DMS 273 treated with DMSO at 0.1 percent for 48 hours (cell line): Measurements from ENCODE around the gene CHPF2.

Source experiments
- DNase-seq: peaks from one replicate; lab custom pipeline; 2025; lab: John Stamatoyannopoulos, UW

CHPF2 gene

DNA sequence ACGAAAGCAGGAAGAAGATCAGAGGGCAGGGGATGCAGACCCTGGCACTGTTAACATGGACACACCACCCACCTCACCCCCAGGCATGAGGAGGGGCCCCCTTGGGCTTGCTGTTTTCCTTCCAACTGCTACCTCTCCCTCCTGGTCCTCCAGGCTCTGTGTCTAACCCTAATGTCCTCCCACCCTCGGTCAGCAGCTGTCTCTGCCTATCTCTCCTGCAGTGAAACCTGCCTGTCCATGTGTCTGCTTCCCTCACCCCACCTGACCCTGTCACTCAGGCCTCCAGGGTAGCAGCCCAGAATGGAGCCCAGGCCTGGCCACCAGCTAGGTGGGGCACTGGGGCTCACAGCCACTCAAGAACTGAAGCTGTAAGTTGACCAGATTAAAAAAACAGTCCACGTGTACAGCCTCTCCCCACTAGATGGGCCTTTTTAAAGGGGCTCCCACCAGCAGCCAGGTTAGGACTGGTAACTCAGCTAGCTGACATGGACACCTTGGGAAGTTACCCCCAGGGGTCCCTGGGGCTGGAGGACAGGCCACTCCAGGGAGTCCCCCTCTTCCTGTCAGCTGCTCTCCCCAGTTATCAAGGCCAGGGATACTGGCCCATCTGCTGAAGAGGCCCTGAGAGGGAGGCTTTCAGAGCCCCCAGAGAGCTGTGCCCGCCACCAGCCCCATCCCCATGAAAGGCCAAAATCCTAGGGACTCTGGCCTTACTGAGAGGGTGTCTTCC is 14.7 kb downstream of the CHPF2 start:
- DNase-seq: no peak

DNA sequence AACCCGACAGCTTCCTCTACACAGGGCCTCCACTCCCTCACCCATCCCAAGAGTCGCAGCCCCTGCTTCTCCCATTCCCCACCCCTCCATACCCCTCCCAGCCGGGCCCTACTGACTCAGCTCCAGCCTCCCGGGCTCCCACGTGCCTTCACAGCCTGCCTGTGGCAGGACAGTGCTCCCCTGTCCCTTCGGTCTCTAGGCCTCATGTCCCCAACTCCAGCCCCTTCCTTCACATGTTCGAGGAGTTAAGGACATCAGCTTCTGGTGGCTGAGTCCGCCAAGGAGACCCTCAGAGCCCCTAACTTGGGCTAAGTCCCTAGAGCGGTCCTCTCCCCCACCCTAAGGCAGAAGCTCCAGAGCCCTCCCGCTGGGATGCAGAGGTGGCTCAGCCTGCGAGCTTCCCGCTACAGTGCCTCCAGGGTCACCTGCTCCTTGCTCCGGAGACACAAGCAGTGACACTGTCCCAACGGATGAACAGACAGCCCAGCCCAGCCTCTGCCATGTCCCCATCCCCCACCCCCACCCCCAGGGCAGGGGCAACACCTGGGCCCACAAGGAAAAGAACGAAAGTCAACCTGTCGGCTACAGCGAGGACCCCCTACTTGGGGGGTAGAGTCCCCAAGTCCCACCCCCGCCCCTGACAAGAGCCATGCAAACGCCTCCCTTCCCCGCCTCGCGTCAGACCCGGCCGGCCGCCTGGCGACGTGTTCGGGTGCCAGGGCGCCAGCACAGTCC is 15.5 kb downstream of the CHPF2 start:
- DNase-seq: no peak

DNA sequence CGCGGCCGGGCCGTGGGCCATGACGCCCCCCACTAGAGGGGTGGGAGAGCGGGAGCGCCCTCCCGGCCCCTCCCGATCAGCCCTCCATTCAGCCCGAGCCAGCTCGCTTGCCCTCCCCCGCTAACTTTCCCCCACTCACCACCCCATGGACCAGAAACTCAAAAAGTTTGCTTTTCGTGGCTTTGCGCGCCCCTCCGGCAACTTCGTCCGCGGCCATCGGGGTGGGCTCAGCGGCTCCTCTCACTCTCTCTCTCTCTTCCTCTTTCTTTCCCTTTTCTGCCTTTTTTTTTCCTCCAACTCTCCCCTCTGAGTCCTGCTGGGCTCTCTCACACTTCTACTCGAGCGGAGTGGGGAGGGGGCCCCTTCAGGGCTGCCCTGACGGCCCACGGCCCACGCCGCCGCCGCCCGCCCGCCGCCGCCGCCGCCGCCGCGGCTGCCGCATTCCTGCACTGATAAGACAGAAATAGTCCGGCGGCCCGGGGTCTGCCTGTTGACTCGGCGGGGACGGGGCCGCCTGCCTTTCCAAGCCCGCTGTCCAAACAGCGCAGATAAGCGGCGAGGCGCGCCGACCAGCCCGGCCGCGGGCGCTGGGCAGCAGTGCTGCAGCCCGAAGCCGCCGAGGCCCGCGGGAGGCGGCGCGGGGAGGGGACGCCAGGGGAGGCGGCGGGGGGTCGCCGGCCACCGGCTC is 16.2 kb downstream of the CHPF2 start, which contains the start of gene SMARCD3:
SMARCD3 (minus strand) TSS at position 349 of the 688 bp plus-strand sequence; CDS start at position 217, 132 bp downstream.
- no peak for DNase-seq

DNA sequence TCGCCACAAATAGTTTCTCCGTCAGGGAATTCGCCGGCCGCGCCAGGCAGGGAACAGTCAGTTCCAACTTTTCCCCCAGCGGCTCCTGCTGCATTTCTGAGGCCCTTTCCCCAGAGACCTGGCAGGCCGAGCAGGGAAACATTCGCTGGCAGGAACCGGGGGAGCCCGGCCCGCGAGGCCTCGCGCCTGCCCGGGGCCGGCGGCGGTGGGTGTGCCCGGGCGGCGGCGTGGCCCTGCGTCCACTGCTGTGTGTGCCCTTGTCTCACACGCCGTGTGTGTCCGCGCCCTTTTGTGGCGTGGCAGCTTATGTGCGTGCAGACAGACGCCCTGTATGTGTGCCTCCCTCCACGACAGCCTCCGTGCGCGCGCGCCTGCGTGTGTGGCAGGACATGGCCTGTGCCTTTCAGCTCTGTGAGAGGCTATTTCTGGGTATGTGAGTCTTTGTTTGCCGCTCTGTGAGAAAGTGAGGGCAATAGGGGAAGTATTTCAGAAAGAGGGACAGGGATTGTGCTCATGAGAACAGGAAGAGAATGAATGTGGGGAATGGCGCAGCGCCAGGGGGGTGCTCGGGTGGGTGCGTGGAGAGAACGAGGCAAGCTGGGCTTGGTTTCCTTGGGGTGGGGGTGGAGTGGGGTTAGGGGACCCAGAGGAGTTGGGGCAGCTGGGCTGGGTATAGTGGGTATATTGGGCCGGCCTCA is 16.9 kb downstream of the CHPF2 start:
- DNase-seq: no peak

DNA sequence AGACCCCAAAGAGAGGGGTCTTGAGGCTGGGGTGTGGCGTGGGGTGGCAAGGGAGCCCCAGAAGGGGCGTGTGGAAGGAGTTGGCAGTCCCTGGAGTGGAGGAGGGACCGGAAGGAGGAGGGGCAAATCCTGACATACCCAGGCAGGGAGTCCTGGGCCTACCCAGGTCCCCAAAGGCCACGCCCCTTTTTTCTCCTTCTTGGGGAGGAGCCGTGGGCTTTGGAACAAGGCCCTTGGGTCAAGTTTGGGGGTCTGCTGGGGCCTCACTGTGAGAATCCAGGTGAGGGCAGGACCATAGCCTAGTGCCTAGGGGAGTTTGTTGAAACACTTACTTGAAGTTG is 17.4 kb downstream of the CHPF2 start:
- DNase-seq: no peak

DNA sequence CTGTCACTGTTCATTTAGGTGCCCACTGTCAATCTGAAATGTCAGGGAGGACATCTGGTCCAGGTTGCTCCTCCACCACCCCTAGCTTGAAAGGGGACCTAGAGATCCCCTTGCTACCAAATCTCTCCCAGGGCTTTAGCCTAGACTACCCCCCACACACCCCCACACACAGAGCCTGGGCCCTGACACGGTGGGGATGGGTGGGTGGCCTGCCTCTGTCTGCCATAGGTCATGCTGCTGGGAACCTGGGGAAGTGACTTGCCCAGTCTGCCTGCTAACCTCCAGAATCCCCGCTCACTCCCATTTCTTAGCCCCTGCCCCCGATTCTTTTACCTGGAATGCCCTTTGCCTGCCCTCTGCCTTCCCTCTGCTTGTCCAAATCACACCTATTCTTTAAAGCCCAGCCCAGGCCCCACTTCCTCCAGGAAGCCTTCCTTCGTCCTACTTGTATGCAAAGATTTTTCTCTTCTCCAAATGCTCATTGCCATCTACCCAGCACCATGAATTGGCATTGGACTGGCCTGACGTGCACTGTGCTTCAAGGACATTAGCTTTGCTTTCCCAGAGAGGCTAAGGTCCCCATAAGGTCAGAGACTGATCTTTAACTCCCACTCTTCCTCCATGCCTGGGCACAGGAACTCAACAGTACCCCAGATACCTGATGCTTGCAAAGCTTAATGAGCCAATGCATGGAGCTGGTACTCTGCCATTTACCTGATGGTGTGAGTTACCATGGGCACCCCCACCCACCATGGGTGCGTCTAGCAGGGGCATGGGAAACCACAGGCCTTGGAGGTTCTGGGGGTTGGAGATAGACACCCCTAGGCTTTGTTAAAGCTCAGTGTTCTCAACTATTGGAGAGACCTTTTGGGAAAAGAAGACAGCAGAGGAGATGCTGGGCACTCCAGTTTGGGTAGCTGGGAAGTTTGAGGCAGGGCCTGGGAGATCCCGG is 18.2 kb downstream of the CHPF2 start:
- DNase-seq: no peak

DNA sequence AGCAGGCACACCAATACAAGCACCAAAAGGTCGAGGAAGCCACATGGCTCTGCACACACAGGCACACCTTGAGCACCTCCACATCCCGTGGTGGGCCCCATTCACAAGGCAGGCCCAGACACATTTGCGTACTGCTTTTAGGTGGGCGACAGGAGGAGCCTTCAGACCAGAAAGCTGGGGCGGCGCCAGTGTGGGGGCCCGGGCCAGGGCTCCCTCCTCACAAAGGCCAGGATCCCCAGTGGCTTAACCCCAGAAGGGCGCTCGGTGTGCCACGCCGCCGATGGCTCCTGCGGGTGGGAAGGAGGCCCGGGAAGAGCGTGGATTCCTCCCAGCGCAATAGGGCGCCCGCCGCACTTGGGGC is 19.0 kb downstream of the CHPF2 start:
- no peak for DNase-seq

DNA sequence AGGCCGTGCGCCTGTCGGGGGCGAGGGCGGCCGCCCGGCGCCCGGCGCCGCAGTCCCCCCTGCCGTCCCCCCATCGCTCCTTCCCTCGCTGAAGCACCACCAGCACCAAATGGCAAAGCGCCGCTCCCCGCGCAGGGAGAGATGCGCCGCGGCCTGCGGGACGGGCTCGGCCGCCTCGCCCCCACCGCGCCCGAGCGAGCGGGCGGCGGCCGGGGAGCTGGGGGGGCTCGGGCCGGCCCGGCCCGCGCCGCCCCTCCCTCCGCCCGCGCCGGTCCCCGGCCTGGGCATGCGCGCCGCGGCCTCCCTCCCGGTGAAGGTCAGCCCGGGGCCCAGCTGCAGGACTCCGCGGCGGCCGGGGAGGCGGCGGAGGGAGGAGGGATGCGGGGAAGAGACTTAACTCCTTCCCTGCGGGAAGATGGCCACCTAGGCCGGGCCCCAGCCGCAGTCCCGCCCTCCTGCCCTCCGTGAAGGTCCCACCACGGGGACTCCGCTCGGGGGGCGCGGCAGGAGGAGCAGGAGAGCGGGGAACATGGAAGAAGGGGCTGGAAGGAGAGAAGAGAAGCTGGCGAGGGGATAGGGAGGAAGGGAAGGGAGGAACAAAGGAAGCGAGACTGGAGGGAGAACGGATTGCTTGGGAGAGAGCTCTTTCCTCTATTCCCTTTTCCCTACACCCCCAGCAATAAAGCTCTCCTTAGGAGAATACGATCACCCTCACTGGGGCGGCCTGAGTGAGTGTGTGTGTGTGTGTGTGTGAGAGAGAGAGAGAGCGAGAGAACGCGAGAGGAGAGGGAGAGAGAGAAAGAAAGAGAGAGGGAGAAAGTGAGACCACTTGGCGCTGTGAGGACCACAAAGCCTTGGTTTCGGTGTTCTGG is 19.6 kb downstream of the CHPF2 start:
- peak; percentile 34 for DNase-seq

DNA sequence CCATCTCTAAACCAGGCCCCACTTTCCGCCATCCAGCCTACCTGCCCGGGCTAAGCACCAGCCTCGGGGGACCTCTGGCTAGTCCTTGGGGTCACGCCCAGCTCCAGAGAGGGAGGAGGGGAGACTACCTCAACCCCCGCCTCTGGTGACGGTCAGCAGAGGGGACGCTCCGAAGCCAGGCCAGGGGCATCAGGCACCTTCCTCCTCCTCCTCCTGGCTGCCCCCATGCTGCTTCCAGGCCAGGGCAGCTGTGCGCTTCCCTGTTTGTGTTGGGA is 20.2 kb downstream of the CHPF2 start:
- DNase-seq: no peak

DNA sequence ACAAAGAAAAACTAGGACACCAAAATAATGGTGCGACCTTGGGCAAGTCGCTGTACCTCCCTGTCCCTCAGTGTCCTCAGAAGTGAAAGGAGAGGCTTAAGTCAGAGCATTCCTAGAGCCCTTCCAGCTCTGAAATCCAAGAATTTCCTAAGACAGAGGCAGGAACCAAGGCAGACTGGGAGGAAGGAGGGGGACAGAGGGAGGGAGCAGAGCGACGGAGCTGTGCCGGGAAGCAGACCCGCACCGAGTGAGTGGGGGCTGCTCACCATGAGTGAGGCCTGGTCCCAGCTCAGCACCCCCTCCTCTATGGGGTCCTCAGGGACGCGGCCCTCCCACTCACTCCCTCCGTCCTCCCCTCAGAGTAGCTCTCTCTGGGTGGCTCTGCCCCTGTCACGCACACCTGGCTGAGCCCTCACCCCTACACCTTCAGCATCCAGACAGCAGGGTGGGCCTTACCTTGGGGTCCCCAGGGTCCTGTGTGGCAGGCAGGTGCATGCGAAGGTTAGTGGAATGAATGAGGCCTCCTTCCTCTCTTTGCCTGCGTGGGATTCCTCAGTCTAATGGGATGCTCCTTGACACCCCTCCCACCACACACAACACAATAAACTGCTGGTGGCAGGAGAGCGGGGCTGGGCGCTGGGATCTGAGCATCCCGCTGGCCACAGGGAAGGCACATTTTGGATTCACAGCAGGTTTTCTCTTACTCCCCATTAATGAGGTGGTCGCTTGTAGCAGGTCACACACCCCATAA is 20.9 kb downstream of the CHPF2 start:
- DNase-seq: no peak

DNA sequence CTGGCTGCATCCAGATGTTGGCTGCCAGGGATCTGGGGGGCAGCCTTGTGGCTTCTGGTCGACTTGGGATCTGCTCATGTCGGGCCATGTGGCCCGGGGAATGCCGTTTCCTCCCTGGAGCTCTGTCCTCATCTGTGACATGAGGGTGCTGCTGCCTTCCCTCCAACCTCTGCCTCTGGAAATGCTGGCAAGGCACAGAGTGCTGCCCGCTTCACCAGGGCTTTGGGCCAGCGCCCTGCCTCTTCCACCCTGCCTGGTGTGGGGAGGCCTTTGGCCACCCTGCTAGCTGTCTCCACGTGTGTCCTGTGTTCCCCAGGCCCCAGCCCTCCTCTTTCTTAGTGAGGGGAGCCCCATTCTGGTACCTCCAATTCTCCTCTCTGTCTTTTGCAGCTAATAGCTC is 22.0 kb downstream of the CHPF2 start:
- DNase-seq: no peak

DNA sequence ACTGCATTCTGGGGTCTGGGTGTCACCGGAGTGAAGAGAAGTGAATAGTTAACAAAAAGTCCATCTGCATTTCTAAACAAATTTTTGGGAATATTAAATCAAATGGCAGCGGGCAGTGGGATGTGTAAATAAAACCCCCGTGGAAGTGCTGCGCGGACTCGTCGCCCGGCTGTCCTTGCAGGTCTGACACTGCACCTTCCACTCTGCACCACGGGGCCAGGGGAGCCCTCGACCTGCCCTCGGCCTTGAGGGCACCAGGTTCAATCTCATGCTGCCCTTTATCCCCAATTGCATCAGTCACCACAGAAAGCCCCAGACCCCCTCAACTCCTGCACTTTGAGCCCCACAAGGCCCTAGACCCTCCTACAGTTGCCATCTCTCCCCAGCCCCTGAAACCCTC is 22.6 kb downstream of the CHPF2 start:
- no peak for DNase-seq

DNA sequence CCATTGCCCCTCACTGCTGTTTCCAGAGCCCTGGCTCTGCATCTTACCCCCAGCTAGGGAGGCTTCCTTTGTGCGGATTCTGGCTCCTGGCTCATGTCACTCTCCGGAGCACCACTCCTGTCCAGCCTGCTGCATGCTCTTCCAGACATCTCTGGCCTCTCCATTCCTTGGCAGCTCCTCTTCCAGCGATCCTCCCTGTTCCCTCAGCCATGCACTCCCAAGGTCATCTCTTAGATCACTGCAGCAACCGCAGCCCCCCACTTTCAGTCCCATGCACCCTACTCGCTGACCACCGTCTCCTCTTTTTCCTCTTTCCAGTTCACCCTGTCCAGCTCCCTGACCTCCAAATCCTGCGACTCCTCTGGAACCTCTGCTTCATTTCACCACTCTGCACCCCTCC is 23.1 kb downstream of the CHPF2 start:
- DNase-seq: no peak

DNA sequence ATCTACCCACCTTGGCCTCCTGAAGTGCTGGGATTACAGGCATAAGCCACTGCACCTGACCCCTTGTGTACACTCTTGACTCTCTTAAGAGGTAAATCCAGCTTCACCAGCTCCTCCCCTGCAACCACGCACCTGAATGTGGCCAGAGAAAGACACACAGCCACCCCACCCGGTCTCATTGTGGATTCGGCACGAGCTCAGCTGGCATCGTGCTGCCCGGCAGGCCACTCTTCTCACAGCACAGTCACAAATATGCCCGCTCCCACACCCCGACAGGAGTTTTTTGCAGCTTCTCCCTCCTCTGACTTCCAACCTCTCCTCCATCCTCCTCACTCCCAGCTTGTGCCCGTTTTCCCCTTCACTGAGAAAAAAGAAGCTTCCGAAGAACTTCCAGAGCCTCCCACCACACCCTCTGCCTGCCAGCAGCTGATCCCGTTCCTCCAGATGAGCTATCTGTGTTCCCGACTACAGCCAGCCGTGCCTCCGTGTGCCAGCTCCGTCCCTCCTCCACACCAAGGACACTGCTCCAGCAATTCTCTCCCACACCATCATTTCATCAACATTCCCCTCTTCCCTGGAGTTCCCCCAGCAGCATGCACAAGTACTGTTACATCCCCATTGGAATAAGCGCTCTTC is 24.2 kb downstream of the CHPF2 start:
- DNase-seq: no peak

DNA sequence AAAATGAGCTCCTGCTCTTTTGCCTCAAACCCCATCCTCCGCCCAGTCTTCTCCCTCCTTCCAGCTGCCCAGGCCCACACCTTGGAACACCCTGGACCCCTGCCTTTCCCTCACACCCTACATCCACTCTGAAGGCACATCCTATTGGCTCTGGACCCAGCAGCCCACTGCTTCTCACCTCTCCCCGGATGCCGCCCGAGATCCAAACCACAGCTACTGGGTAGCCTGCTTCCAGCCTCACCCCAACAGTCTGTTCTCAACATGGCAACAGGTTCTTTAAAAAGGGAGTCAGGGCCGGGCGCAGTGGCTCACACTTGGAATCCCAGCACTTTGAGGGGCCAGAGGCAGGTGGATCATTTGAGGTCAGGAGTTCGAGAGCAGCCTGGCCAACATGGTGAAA is 25.7 kb downstream of the CHPF2 start:
- DNase-seq: no peak

DNA sequence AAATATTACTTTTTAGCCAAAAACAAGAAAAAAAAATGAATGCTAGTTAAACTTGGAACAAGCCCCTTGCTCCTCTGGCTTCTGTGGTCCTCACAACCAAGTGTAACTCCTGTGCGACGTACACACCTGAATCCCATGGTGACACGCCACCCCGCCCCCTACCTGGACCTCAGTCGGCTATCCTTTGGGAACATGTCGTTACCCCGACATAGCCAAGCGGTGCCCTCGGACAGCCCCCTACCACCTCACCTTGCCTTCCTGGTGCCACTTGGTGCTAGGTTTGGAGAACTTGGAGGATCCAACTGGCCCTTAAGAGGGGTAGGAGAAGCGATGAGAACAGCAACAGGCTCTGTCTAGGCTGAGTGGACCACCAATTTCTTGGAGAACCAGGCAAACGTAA is 28.2 kb downstream of the CHPF2 start:
- no peak for DNase-seq

DNA sequence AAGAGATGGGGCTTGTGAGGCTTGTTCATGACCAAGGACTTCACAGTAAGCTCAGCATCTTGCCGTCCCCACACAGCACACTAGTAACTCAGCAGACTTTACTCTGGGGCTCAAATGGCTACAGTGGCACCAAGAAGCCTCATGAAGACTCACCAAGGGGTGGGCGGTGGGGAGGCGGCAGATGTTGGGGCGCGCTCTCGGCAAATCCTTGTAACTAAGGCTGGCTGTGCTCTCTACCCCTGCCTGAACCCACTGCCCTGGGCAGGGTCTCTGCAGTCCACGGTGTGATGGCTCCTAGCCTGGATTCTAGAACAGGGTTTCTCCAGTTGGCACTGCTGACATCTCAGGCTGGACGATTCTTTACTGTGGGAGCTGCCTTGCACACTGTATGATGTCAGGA is 28.6 kb downstream of the CHPF2 start:
- DNase-seq: no peak

DNA sequence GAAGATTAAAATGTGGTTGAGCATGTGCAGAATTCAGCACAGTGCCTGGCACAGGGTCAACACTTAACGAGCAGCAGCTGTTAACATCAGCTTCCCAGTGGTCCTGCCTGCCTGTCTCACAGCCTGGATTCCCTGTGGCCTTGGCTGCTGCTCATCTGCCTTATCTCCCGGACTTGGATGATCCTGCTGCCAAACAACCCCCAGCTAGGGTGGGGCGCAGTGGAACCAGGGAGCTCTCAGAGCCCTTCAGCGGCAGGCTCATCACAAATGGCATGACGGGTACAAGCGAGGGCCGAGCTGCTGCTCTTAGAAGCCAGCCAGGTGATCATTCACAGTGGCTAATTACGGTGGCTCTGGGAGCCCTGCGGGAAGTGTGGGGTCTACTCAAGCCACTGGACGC is 29.2 kb downstream of the CHPF2 start:
- no peak for DNase-seq

DNA sequence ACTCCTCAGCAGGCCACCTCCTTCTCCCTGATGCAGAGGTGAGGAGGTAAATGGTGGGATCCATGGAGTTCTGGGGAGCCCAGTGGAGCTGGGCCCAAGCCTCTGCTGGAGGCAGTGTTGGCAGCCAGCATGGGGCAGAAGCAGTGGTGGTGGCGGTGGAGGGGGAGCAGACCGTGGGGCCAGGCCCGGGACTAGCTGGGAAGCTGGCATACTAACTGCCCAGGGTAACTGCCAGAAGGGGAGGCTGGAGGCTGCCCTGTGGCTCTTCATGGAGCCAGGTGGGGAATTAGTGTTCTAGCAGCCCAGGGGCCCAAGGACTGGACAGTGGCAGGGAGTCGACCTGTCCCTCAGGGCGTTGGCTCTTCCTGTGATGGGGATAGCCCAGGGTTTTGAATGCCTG is 32.3 kb downstream of the CHPF2 start:
- DNase-seq: no peak
